Bone marrow (tissue), 2 donors: ENCODE data around the gene PEX10.

Source experiments
- DNase-seq, 2 donors: peaks; one replicate each; lab custom pipeline; 2025; lab: John Stamatoyannopoulos, UW

The PEX10 gene

GRCh38 chr1:2386636-2387611 lies 25.4 kb downstream of the PEX10 start:
- DNase-seq, result no peak

- DNase-seq, result no peak
These were observed 26.6 kb downstream of the PEX10 start for GRCh38 chr1:2385606-2386280.

- no peak for DNase-seq
These were observed 27.4 kb downstream of the PEX10 start for GRCh38 chr1:2384941-2385481.

GRCh38 chr1:2384130-2384860 lies 28.1 kb downstream of the PEX10 start:
- no peak for DNase-seq

- no peak for DNase-seq
These were observed 28.8 kb downstream of the PEX10 start for GRCh38 chr1:2383576-2383975.

GRCh38 chr1:2382621-2383361 lies 29.6 kb downstream of the PEX10 start:
- DNase-seq, result no peak

GRCh38 chr1:2381741-2382620 lies 30.4 kb downstream of the PEX10 start:
- peak; percentile 52 to 62 for DNase-seq

- DNase-seq, result no peak
These were observed 31.4 kb downstream of the PEX10 start for GRCh38 chr1:2380816-2381591.

GRCh38 chr1:2379733-2380404 lies 32.5 kb downstream of the PEX10 start:
- DNase-seq, result no peak

- no peak for DNase-seq
These were observed 33.2 kb downstream of the PEX10 start for GRCh38 chr1:2378956-2379732.

- DNase-seq, result no peak
These were observed 33.9 kb downstream of the PEX10 start for GRCh38 chr1:2378441-2378851.

GRCh38 chr1:2377751-2378440 lies 34.5 kb downstream of the PEX10 start:
- DNase-seq, result no peak

- DNase-seq, result no peak
These were observed 35.3 kb downstream of the PEX10 start for GRCh38 chr1:2376931-2377672.

- DNase-seq, result no peak
These were observed 36.1 kb downstream of the PEX10 start for GRCh38 chr1:2376261-2376741.

- DNase-seq, result no peak
These were observed 36.5 kb downstream of the PEX10 start for GRCh38 chr1:2375923-2376260.

GRCh38 chr1:2375246-2375922 lies 37.0 kb downstream of the PEX10 start:
- DNase-seq, result no peak
